H9 (cell line): ENCODE data around the gene SATB1. TPM values are rescaled to one million over a fixed set of nuclear protein-coding genes. Genes with fewer than 3 reads are reported as not detected.

Experiments
- DNase-seq: peaks from one replicate; pipeline ENCODE4 v3.0.0-alpha.2; 2017
- H2AFZ ChIP-seq: one replicate; pipeline ENCODE4 v1.6.1; 2013; ENCODE audit warnings: mild to moderate bottlenecking, low read length, control low read depth, moderate library complexity
- H2AK5ac ChIP-seq: 2 replicates; pipeline ENCODE4 v1.6.1; 2013; ENCODE audit warnings: low read length, control low read depth, mixed read lengths; ENCODE audit not compliant: insufficient read length
- H2BK120ac ChIP-seq: one replicate; pipeline ENCODE4 v1.6.1; 2013; ENCODE audit warnings: low read depth, mild to moderate bottlenecking, low read length, control low read depth, inconsistent platforms; ENCODE audit not compliant: poor library complexity, severe bottlenecking
- H2BK12ac ChIP-seq: 2 replicates; pipeline ENCODE4 v1.6.1; 2013; ENCODE audit warnings: low read length, control low read depth, mixed read lengths, low read depth; ENCODE audit not compliant: insufficient read length
- H2BK15ac ChIP-seq: 2 replicates; pipeline ENCODE4 v1.6.1; 2013; ENCODE audit warnings: low read depth, low read length, control low read depth
- H2BK20ac ChIP-seq: one replicate; pipeline ENCODE4 v1.6.1; 2013; ENCODE audit warnings: low read depth, mild to moderate bottlenecking, low read length, control low read depth, inconsistent platforms; ENCODE audit not compliant: poor library complexity, severe bottlenecking
- H2BK5ac ChIP-seq: 2 replicates; pipeline ENCODE4 v1.6.1; 2013; ENCODE audit warnings: low read length, control low read depth, mixed read lengths; ENCODE audit not compliant: insufficient read length
- H3K14ac ChIP-seq: 2 replicates; pipeline ENCODE4 v1.6.1; 2013; ENCODE audit warnings: low read length, control low read depth; ENCODE audit not compliant: insufficient read depth
- H3K18ac ChIP-seq: 2 replicates; pipeline ENCODE4 v1.6.1; 2013; ENCODE audit warnings: low read depth, mild to moderate bottlenecking, mixed read lengths, low read length, control low read depth; ENCODE audit not compliant: insufficient read length
- H3K23ac ChIP-seq: 2 replicates; pipeline ENCODE4 v1.6.1; 2013; ENCODE audit warnings: low read length, control low read depth, mixed read lengths, low read depth; ENCODE audit not compliant: insufficient read length
- H3K23me2 ChIP-seq: 2 replicates; pipeline ENCODE4 v1.6.1; 2013; ENCODE audit warnings: low read depth, mild to moderate bottlenecking, mixed read lengths, low read length, control low read depth; ENCODE audit not compliant: insufficient read length, poor library complexity, severe bottlenecking
- H3K27ac ChIP-seq: 2 replicates; pipeline ENCODE4 v1.5.1; 2013; ENCODE audit warnings: low read length, control low read depth, mixed read lengths, low read depth; ENCODE audit not compliant: insufficient read length
- H3K27me3 ChIP-seq: 2 replicates; pipeline ENCODE4 v1.6.1; 2013; ENCODE audit warnings: low read length, control low read depth, inconsistent platforms; ENCODE audit not compliant: insufficient read depth
- H3K4ac ChIP-seq: 2 replicates; pipeline ENCODE4 v1.6.1; 2013; ENCODE audit warnings: low read depth, mild to moderate bottlenecking, control low read depth, inconsistent platforms, low read length, moderate library complexity
- H3K4me1 ChIP-seq: 2 replicates; pipeline ENCODE4 v1.6.1; 2013; ENCODE audit warnings: low read length, control low read depth, inconsistent platforms; ENCODE audit not compliant: insufficient read depth
- H3K4me2 ChIP-seq: 2 replicates; pipeline ENCODE4 v1.6.1; 2013; ENCODE audit warnings: low read length, control low read depth, mixed read lengths; ENCODE audit not compliant: insufficient read length, insufficient read depth
- H3K56ac ChIP-seq: 2 replicates; pipeline ENCODE4 v1.6.1; 2013; ENCODE audit warnings: low read depth, mild to moderate bottlenecking, mixed read lengths, low read length, control low read depth; ENCODE audit not compliant: insufficient read length
- H3K79me1 ChIP-seq: 2 replicates; pipeline ENCODE4 v1.6.1; 2013; ENCODE audit warnings: low read depth, mild to moderate bottlenecking, moderate library complexity, low read length, control low read depth, inconsistent platforms; ENCODE audit not compliant: insufficient read depth, poor library complexity, severe bottlenecking
- H3K79me2 ChIP-seq: 2 replicates; pipeline ENCODE4 v1.6.1; 2013; ENCODE audit warnings: low read length, control low read depth, inconsistent platforms; ENCODE audit not compliant: insufficient read depth
- H3K9ac ChIP-seq: 2 replicates; pipeline ENCODE4 v1.6.1; 2013; ENCODE audit warnings: low read length, control low read depth, mixed read lengths; ENCODE audit not compliant: insufficient read length; ENCODE audit errors: extremely low read depth
- H3K9me3 ChIP-seq: one replicate; pipeline ENCODE4 v1.6.1; 2013; ENCODE audit warnings: low read depth, low read length, inconsistent platforms; ENCODE audit not compliant: control insufficient read depth
- H3T11ph ChIP-seq: one replicate; pipeline ENCODE4 v1.6.1; 2013; ENCODE audit warnings: mild to moderate bottlenecking, low read length, control low read depth, inconsistent platforms
- H4K20me1 ChIP-seq: one replicate; pipeline ENCODE4 v1.6.1; 2013; ENCODE audit not compliant: control insufficient read depth, insufficient read length, insufficient read depth
- H4K5ac ChIP-seq: 2 replicates; pipeline ENCODE4 v1.6.1; 2013; ENCODE audit warnings: low read depth, mild to moderate bottlenecking, mixed read lengths, low read length, control low read depth; ENCODE audit not compliant: insufficient read length
- H4K8ac ChIP-seq: replicated peaks from 2 replicates; pipeline ENCODE4 v1.6.1; 2013; ENCODE audit warnings: low read length, control low read depth, mixed read lengths, low read depth; ENCODE audit not compliant: insufficient read length
- H4K91ac ChIP-seq: 2 replicates; pipeline ENCODE4 v1.6.1; 2013; ENCODE audit warnings: low read depth, mild to moderate bottlenecking, moderate library complexity, mixed read lengths, low read length, control low read depth; ENCODE audit not compliant: insufficient read length
- H3K27ac Mint-ChIP-seq, 3 experiments: 2 replicates in 2 of 3; 3 replicates in 1 of 3; pipeline ENCODE4 v1.8.0; 2020 to 2021; ENCODE audit warnings: mixed read lengths in 3 of 3, mild to moderate bottlenecking in 1 of 3, moderate library complexity in 1 of 3
- H3K27me3 Mint-ChIP-seq: 2 replicates; pipeline ENCODE4 v1.8.0; 2021; ENCODE audit warnings: low read depth, mild to moderate bottlenecking, moderate library complexity, mixed read lengths
- H3K36me3 Mint-ChIP-seq, 3 experiments: 2 replicates in 2 of 3; 3 replicates in 1 of 3; pipeline ENCODE4 v1.8.0; 2020 to 2021; ENCODE audit warnings: low read depth in 3 of 3, mixed read lengths in 3 of 3; ENCODE audit not compliant: insufficient read depth in 1 of 3
- H3K4me1 Mint-ChIP-seq, 2 experiments: 2 replicates each; pipeline ENCODE4 v1.8.0; 2020; ENCODE audit warnings: mixed read lengths in 2 of 2
- H3K4me3 Mint-ChIP-seq, 2 experiments: 2 replicates in 1 of 2; 3 replicates in 1 of 2; pipeline ENCODE4 v1.8.0; 2020 to 2021; ENCODE audit warnings: mild to moderate bottlenecking in 2 of 2, mixed read lengths in 2 of 2, moderate library complexity in 1 of 2
- H3K9me3 Mint-ChIP-seq, 2 experiments: 2 replicates in 1 of 2; 3 replicates in 1 of 2; pipeline ENCODE4 v1.8.0; 2020; ENCODE audit warnings: mild to moderate bottlenecking in 2 of 2, mixed read lengths in 2 of 2, moderate library complexity in 1 of 2
- total RNA-seq: library from RNA; stranded (reverse); gene quantifications from 2 replicates; pipeline ENCODE4 v1.2.1, GENCODE V29; 2021
- TF ChIP-seq, protein P1 (sequence below): fragments of 200-600 bp; sonication (generic); conservative IDR thresholded peaks from 3 replicates; pipeline ENCODE4 v1.8.0; 2021; ENCODE audit warnings: antibody characterized with exemption, mild to moderate bottlenecking

The SATB1 gene
- total RNA-seq, 1 experiment from 2014 or later: 30.7 TPM

GRCh38 chr3:18412684-18413083 lies 12.5 kb downstream of the SATB1 start:
- Histone ChIP-seq H4K91ac (no peak overlapping the region), H3K23ac (no peak overlapping the region), H3K4me2 (no peak overlapping the region), H2BK5ac (no peak overlapping the region), H3K79me1 (no peaks in the 10 kb centered on the region), H3K4ac (no peak overlapping the region), H3K9me3 (no peaks in the 10 kb centered on the region), H2BK15ac (no peak overlapping the region), H2BK20ac (no peak overlapping the region), H3K14ac (no peak overlapping the region), H3K56ac (no peak overlapping the region), H3K27ac (no peak overlapping the region), H3K9ac (no peak overlapping the region), H4K5ac (no peak overlapping the region), H3K18ac (no peak overlapping the region), H3K27me3 (no peaks in the 10 kb centered on the region), H2BK120ac (no peak overlapping the region), H3K23me2 (no peaks in the 10 kb centered on the region), H4K8ac (no peak overlapping the region), H2AK5ac (no peak overlapping the region), H3K79me2 (no peaks in the 10 kb centered on the region), H4K20me1 (no peaks in the 10 kb centered on the region), H2AFZ (no peak overlapping the region), H3K4me1 (peaks cover 2% of the 10 kb centered on the region; the same call in 1 of the 2 replicates), H2BK12ac (no peak overlapping the region), H3T11ph (no peak overlapping the region)
- Mint-ChIP-seq H3K4me3 (no peak overlapping the region), H3K9me3 (no peaks in the 10 kb centered on the region), H3K36me3 (peaks cover 0 to 30% (median 22%) of the 10 kb centered on the region in 3 experiments; a peak in 5 of 7 replicates), H3K4me1 (peaks cover 10% of the 10 kb centered on the region in 2 experiments), H3K27me3 (no peaks in the 10 kb centered on the region), H3K27ac (no peak overlapping the region)
- DNase-seq: no peak
- TF ChIP-seq, protein P1, sequence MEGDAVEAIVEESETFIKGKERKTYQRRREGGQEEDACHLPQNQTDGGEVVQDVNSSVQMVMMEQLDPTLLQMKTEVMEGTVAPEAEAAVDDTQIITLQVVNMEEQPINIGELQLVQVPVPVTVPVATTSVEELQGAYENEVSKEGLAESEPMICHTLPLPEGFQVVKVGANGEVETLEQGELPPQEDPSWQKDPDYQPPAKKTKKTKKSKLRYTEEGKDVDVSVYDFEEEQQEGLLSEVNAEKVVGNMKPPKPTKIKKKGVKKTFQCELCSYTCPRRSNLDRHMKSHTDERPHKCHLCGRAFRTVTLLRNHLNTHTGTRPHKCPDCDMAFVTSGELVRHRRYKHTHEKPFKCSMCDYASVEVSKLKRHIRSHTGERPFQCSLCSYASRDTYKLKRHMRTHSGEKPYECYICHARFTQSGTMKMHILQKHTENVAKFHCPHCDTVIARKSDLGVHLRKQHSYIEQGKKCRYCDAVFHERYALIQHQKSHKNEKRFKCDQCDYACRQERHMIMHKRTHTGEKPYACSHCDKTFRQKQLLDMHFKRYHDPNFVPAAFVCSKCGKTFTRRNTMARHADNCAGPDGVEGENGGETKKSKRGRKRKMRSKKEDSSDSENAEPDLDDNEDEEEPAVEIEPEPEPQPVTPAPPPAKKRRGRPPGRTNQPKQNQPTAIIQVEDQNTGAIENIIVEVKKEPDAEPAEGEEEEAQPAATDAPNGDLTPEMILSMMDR: no peak
